ENCODE data around the gene AKNA.

AKNA gene, protein sequence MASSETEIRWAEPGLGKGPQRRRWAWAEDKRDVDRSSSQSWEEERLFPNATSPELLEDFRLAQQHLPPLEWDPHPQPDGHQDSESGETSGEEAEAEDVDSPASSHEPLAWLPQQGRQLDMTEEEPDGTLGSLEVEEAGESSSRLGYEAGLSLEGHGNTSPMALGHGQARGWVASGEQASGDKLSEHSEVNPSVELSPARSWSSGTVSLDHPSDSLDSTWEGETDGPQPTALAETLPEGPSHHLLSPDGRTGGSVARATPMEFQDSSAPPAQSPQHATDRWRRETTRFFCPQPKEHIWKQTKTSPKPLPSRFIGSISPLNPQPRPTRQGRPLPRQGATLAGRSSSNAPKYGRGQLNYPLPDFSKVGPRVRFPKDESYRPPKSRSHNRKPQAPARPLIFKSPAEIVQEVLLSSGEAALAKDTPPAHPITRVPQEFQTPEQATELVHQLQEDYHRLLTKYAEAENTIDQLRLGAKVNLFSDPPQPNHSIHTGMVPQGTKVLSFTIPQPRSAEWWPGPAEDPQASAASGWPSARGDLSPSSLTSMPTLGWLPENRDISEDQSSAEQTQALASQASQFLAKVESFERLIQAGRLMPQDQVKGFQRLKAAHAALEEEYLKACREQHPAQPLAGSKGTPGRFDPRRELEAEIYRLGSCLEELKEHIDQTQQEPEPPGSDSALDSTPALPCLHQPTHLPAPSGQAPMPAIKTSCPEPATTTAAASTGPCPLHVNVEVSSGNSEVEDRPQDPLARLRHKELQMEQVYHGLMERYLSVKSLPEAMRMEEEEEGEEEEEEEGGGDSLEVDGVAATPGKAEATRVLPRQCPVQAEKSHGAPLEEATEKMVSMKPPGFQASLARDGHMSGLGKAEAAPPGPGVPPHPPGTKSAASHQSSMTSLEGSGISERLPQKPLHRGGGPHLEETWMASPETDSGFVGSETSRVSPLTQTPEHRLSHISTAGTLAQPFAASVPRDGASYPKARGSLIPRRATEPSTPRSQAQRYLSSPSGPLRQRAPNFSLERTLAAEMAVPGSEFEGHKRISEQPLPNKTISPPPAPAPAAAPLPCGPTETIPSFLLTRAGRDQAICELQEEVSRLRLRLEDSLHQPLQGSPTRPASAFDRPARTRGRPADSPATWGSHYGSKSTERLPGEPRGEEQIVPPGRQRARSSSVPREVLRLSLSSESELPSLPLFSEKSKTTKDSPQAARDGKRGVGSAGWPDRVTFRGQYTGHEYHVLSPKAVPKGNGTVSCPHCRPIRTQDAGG (N-terminal part only)

DNA sequence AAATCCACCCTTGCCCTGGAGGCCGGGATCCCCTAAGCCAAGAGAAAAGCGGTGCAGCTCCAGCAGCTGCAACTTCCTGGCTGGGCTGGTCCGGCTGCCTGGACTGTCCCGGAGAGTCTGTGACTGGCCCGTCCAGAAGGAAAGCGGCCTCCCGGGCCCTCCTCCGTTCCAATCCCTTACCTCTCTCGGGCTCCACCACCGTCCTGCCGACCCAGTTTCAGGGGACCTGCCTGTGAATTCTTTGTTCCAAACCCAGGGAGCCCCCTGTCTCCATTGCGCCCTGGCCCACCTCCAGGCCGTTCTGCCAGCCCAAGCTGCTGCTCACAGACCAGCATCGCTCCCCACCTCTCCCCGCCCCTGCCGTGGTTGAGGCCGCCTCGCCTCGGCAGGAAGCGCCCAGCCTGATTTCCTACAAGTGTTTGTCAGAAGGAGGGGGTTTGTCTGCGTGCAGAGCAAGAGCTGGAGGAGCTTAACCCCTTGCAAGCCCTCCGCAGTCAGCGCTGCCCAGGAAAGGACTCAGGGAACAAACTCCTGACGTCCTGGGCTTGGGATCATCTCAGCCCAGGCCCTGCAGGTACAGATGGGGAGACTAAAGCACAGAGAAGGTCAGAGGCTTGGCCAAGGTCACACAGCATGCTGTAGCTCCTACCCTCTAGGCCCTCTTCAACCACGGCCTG lies at the start of gene AKNA:
Gene AKNA, minus strand, starts transcription at position 303 of the 677 bp plus-strand sequence. CDS start 6,649 bp downstream, outside the sequence.
- H3K4me1 ChIP-seq (ENCODE audit: insufficient read depth, poor library complexity, severe bottlenecking): peaks cover 21% of the 10 kb centered on the region
- DNase-seq (ENCODE audit: low spot score): no peak
- no peaks in the 10 kb centered on the region for H3K9me3 ChIP-seq (ENCODE audit: severe bottlenecking)
- TF ChIP-seq, protein P1, sequence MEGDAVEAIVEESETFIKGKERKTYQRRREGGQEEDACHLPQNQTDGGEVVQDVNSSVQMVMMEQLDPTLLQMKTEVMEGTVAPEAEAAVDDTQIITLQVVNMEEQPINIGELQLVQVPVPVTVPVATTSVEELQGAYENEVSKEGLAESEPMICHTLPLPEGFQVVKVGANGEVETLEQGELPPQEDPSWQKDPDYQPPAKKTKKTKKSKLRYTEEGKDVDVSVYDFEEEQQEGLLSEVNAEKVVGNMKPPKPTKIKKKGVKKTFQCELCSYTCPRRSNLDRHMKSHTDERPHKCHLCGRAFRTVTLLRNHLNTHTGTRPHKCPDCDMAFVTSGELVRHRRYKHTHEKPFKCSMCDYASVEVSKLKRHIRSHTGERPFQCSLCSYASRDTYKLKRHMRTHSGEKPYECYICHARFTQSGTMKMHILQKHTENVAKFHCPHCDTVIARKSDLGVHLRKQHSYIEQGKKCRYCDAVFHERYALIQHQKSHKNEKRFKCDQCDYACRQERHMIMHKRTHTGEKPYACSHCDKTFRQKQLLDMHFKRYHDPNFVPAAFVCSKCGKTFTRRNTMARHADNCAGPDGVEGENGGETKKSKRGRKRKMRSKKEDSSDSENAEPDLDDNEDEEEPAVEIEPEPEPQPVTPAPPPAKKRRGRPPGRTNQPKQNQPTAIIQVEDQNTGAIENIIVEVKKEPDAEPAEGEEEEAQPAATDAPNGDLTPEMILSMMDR (IDR thresholded peaks at IDR 0.05; ENCODE audit: poor library complexity, severe bottlenecking): no peak
- peak within 1 kb of the TSS; percentile 15 for H3K27ac ChIP-seq (ENCODE audit: poor library complexity, severe bottlenecking)
- peak; percentile 40 for ATAC-seq (ENCODE audit: low read depth)
- no peaks in the 10 kb centered on the region for H3K36me3 ChIP-seq (ENCODE audit: low read depth)
- H3K27me3 ChIP-seq (ENCODE audit: insufficient read depth, poor library complexity, severe bottlenecking): no peaks in the 10 kb centered on the region
- H3K4me3 ChIP-seq (ENCODE audit: severe bottlenecking): peak within 1 kb of the TSS; percentile 14

DNA sequence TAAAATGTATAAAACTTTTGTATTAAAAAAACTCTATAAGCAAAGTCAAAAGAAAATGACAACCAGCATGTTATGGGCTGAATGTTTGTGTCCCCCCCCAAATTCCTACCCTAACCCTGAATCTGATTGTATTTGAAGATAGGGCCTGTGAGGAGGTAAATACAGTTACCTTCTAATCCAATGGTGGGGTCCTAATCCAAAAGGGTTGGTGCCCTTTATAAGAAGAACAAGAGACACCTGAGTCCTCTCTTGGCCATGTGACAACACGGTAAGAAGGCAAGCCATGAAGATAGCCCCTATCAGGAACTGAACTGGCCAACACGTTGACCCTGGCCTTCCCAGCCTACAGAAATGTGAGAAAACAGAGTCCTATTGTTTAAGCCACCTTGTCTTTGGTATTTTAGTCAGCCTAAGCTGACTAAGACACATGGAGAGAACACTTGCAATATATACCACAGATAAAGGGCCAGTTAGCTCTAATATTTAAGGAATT lies 49.7 kb upstream of the AKNA start:
- no peak for DNase-seq (ENCODE audit: low spot score)
- Histone ChIP-seq H3K27me3 (ENCODE audit: insufficient read depth, poor library complexity, severe bottlenecking) (no peaks in the 10 kb centered on the region), H3K27ac (ENCODE audit: poor library complexity, severe bottlenecking) (no peak overlapping the region), H3K4me3 (ENCODE audit: severe bottlenecking) (no peak overlapping the region), H3K9me3 (ENCODE audit: severe bottlenecking) (no peaks in the 10 kb centered on the region), H3K36me3 (ENCODE audit: low read depth) (no peaks in the 10 kb centered on the region), H3K4me1 (ENCODE audit: insufficient read depth, poor library complexity, severe bottlenecking) (no peaks in the 10 kb centered on the region)
- TF ChIP-seq, protein P1 (IDR thresholded peaks at IDR 0.05; ENCODE audit: poor library complexity, severe bottlenecking): no peak
- no peak for ATAC-seq (ENCODE audit: low read depth)

DNA sequence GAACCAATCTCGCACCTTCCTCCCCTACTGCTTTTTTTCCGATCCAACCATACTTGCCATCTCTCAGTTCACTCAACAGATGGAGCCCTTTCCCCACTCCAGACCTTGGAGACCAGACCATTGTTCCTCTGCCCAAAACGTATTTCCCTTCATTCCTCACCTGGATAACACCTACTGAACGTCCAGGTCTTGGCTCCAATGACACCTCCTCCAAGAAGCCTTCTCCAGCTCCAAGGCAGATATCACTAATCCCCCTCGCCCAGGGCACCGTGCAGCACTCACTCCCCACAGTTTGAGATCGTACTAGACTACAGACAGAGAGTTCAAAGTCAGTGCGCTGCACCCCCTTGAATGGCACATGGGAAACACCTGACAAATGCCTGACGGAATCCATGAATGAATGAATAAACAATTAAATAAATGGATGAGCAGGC lies 47.1 kb upstream of the AKNA start:
- Histone ChIP-seq H3K27me3 (ENCODE audit: insufficient read depth, poor library complexity, severe bottlenecking) (no peaks in the 10 kb centered on the region), H3K9me3 (ENCODE audit: severe bottlenecking) (no peaks in the 10 kb centered on the region), H3K4me1 (ENCODE audit: insufficient read depth, poor library complexity, severe bottlenecking) (no peaks in the 10 kb centered on the region), H3K36me3 (ENCODE audit: low read depth) (no peaks in the 10 kb centered on the region), H3K4me3 (ENCODE audit: severe bottlenecking) (no peak overlapping the region), H3K27ac (ENCODE audit: poor library complexity, severe bottlenecking) (no peak overlapping the region)
- TF ChIP-seq, protein P1 (IDR thresholded peaks at IDR 0.05; ENCODE audit: poor library complexity, severe bottlenecking): peak; percentile 79
- DNase-seq (ENCODE audit: low spot score) (no peak), ATAC-seq (ENCODE audit: low read depth) (peak; percentile 64)

DNA sequence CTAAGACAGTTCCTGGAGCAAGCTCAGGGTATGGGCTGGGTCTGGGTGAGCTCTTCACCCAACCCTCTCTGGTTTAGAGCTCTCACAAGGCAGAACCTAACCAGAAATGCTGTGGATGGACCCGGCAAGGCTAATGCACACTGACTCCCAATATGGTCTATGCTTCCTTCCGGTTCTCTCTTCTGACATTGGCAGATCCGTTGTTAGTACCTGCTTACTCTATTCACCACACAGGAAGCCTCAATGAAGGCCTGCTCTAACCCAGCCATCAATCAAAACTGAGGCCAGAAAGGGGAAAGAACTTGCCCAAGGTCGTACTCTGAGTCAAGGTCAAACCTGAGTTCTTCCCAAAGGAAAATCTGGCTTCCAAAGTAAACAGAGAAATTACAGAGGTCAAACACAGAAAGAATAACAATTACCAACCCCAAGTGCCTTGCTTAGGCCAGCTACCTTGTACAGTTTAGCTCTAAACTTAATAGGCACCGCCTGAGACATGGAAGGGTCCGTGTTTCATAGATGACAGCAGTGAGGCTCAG lies 46.0 kb upstream of the AKNA start:
- TF ChIP-seq, protein P1 (IDR thresholded peaks at IDR 0.05; ENCODE audit: poor library complexity, severe bottlenecking): no peak
- Histone ChIP-seq H3K4me3 (ENCODE audit: severe bottlenecking) (no peak overlapping the region), H3K4me1 (ENCODE audit: insufficient read depth, poor library complexity, severe bottlenecking) (no peaks in the 10 kb centered on the region), H3K27ac (ENCODE audit: poor library complexity, severe bottlenecking) (no peak overlapping the region), H3K36me3 (ENCODE audit: low read depth) (no peaks in the 10 kb centered on the region), H3K27me3 (ENCODE audit: insufficient read depth, poor library complexity, severe bottlenecking) (no peaks in the 10 kb centered on the region), H3K9me3 (ENCODE audit: severe bottlenecking) (no peaks in the 10 kb centered on the region)
- DNase-seq (ENCODE audit: low spot score) (no peak), ATAC-seq (ENCODE audit: low read depth) (no peak)
